GM23338 (cell line): ENCODE data around the gene KIF2A. TPM values are rescaled to one million over a fixed set of nuclear protein-coding genes. Genes with fewer than 3 reads are reported as not detected.

Experiments used
- ATAC-seq: fragments of 200-7000 bp; cut with Tn5 transposase; 3 replicates; pipeline ENCODE4 v1.9.1; 2020
- DNase-seq: peaks from one replicate; pipeline ENCODE4 v3.0.0-alpha.2; 2015; ENCODE audit warnings: low spot score
- H2AFZ ChIP-seq: fragments of 200-600 bp; sonication (generic); 2 replicates; pipeline ENCODE4 v1.8.0; 2016; ENCODE audit warnings: antibody characterized with exemption, mild to moderate bottlenecking, moderate library complexity
- H3F3A ChIP-seq: fragments of 200-600 bp; sonication (generic); replicated peaks from 2 replicates; pipeline ENCODE4 v1.8.0; 2017; ENCODE audit warnings: antibody characterized with exemption, mixed run types, low read depth
- H3K27ac ChIP-seq: fragments of 200-600 bp; sonication (generic); 2 replicates; pipeline ENCODE4 v1.6.1; 2016; ENCODE audit warnings: low read depth
- H3K27me3 ChIP-seq: fragments of 200-600 bp; sonication (generic); 2 replicates; pipeline ENCODE4 v1.8.0; 2016; ENCODE audit warnings: mild to moderate bottlenecking, mixed run types, moderate library complexity; ENCODE audit not compliant: insufficient read depth
- H3K36me3 ChIP-seq: fragments of 200-600 bp; sonication (generic); 2 replicates; pipeline ENCODE4 v1.8.0; 2016; ENCODE audit warnings: mild to moderate bottlenecking; ENCODE audit not compliant: insufficient read depth
- H3K4me1 ChIP-seq: fragments of 200-600 bp; sonication (generic); 2 replicates; pipeline ENCODE4 v1.8.0; 2016; ENCODE audit warnings: mild to moderate bottlenecking, moderate library complexity; ENCODE audit not compliant: insufficient read depth
- H3K4me2 ChIP-seq: fragments of 200-600 bp; sonication (generic); 2 replicates; pipeline ENCODE4 v1.7.1; 2017; ENCODE audit warnings: mixed run types
- H3K4me3 ChIP-seq: fragments of 200-600 bp; sonication (generic); 2 replicates; pipeline ENCODE4 v1.6.1; 2016; ENCODE audit warnings: mixed run types
- H3K79me2 ChIP-seq: fragments of 200-600 bp; sonication (generic); replicated peaks from 2 replicates; pipeline ENCODE4 v1.8.0; 2017; ENCODE audit warnings: mild to moderate bottlenecking; ENCODE audit not compliant: insufficient read depth
- H3K9me2 ChIP-seq: fragments of 200-600 bp; sonication (generic); 2 replicates; pipeline ENCODE4 v1.8.0; 2017; ENCODE audit not compliant: insufficient read depth
- H4K20me1 ChIP-seq: fragments of 200-600 bp; sonication (generic); replicated peaks from 2 replicates; pipeline ENCODE4 v1.8.0; 2017; ENCODE audit warnings: mild to moderate bottlenecking; ENCODE audit not compliant: insufficient read depth
- H3K27ac Mint-ChIP-seq: 2 replicates; pipeline ENCODE4 v1.8.0; 2020; ENCODE audit warnings: inconsistent platforms, mild to moderate bottlenecking, moderate library complexity, mixed read lengths
- H3K27me3 Mint-ChIP-seq: 3 replicates; pipeline ENCODE4 v1.8.0; 2022; ENCODE audit warnings: low read depth, mild to moderate bottlenecking, moderate library complexity, mixed read lengths, inconsistent platforms; ENCODE audit not compliant: insufficient read depth, poor library complexity
- H3K36me3 Mint-ChIP-seq: 3 replicates; pipeline ENCODE4 v1.8.0; 2021; ENCODE audit warnings: low read depth, mild to moderate bottlenecking, inconsistent platforms, moderate library complexity, mixed read lengths
- H3K4me1 Mint-ChIP-seq: 3 replicates; pipeline ENCODE4 v1.8.0; 2020; ENCODE audit warnings: mild to moderate bottlenecking, inconsistent platforms, mixed read lengths
- H3K4me3 Mint-ChIP-seq: 3 replicates; pipeline ENCODE4 v1.8.0; 2021; ENCODE audit warnings: moderate library complexity, mild to moderate bottlenecking, inconsistent platforms, mixed read lengths
- H3K9me3 Mint-ChIP-seq: 3 replicates; pipeline ENCODE4 v1.8.0; 2020; ENCODE audit warnings: moderate library complexity, mild to moderate bottlenecking, inconsistent platforms, mixed read lengths
- EZH2 ChIP-seq: fragments of 200-600 bp; sonication (generic); IDR thresholded peaks from one replicate; pipeline ENCODE4 v1.8.0; 2017; ENCODE audit warnings: antibody characterized with exemption, mild to moderate bottlenecking, low read depth; ENCODE audit not compliant: unreplicated experiment
- EZH2phosphoT487 ChIP-seq: fragments of 200-600 bp; sonication (generic); IDR thresholded peaks from one replicate; pipeline ENCODE4 v1.8.1; 2018; ENCODE audit warnings: antibody characterized with exemption; ENCODE audit not compliant: unreplicated experiment
- JUNB ChIP-seq: IDR thresholded peaks from one replicate; pipeline ENCODE4 v1.6.1; 2016; ENCODE audit warnings: antibody characterized with exemption; ENCODE audit not compliant: unreplicated experiment
- POLR2AphosphoS5 ChIP-seq: IDR thresholded peaks from 2 replicates; pipeline ENCODE4 v1.6.1; 2016; ENCODE audit warnings: antibody characterized with exemption, low read depth
- STAT1 ChIP-seq: IDR thresholded peaks from one replicate; pipeline ENCODE4 v1.6.1; 2016; ENCODE audit warnings: antibody characterized with exemption; ENCODE audit not compliant: unreplicated experiment
- ZNF114 ChIP-seq: fragments of 250-450 bp; sonication (Bioruptor Pico); IDR thresholded peaks from 2 replicates; pipeline ENCODE4 v1.5.0; 2020; ENCODE audit warnings: mild to moderate bottlenecking, moderate library complexity
- polyA plus RNA-seq: library from polyadenylated mRNA; unstranded; fragments of >200 nt; fragmentation: Nextera tagmentation; extraction: Ambion mirVana; gene quantifications from 2 replicates; pipeline ENCODE4 v1.2.1, GENCODE V29; 2016
- total RNA-seq: library from RNA; depleted of rRNA; stranded (reverse); fragments of >200 nt; shearing (Covaris generic); gene quantifications from 2 replicates; pipeline ENCODE4 v1.2.3, GENCODE V29; 2014
- TF ChIP-seq, protein P1 (sequence below), 2 experiments: fragments of 200-600 bp in 1 of 2; sonication (generic) in 1 of 2; conservative IDR thresholded peaks; 2 replicates each; pipeline versions ENCODE4 v1.5.1 to v1.6.1; 2016 to 2017; ENCODE audit warnings: antibody characterized with exemption in 2 of 2, low read depth in 2 of 2, mild to moderate bottlenecking in 2 of 2, moderate library complexity in 1 of 2
- TF ChIP-seq, protein P2 (sequence below): fragments of 250-450 bp; sonication (Bioruptor Pico); IDR thresholded peaks from 2 replicates; pipeline ENCODE4 v1.5.0; 2020; ENCODE audit warnings: mild to moderate bottlenecking, moderate library complexity
- TF ChIP-seq, protein P3 (sequence below): IDR thresholded peaks from one replicate; pipeline ENCODE4 v1.6.1; 2018; ENCODE audit warnings: antibody characterized with exemption; ENCODE audit not compliant: unreplicated experiment
- TF ChIP-seq, protein P4 (sequence below): IDR thresholded peaks from 2 replicates; pipeline ENCODE4 v1.6.1; 2016; ENCODE audit warnings: antibody characterized with exemption

KIF2A gene
- total and polyA plus RNA-seq, 2 experiments from 2014 or later, result 120 to 122 TPM

DNA sequence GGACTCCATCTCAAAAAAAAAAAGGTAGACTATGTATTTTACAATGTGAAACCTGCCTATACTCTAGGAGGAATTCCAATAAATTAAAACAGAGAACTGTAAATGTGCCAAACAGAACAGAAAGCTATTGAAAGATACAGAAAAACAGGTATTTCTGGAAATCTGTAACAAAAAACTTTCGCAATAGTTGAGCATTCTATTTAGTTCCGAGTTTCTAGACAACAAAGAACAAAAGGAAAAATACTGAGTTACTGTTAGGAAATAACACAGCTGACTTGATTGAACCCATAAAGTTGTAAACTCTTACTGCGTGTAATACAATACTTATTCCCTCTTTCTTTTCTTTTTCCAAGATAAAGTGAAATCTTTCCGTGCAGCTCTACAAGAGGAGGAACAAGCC, 79.1 kb downstream of the KIF2A start (continued):
- TF ChIP-seq, protein P1, sequence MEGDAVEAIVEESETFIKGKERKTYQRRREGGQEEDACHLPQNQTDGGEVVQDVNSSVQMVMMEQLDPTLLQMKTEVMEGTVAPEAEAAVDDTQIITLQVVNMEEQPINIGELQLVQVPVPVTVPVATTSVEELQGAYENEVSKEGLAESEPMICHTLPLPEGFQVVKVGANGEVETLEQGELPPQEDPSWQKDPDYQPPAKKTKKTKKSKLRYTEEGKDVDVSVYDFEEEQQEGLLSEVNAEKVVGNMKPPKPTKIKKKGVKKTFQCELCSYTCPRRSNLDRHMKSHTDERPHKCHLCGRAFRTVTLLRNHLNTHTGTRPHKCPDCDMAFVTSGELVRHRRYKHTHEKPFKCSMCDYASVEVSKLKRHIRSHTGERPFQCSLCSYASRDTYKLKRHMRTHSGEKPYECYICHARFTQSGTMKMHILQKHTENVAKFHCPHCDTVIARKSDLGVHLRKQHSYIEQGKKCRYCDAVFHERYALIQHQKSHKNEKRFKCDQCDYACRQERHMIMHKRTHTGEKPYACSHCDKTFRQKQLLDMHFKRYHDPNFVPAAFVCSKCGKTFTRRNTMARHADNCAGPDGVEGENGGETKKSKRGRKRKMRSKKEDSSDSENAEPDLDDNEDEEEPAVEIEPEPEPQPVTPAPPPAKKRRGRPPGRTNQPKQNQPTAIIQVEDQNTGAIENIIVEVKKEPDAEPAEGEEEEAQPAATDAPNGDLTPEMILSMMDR (conservative IDR thresholded peaks at IDR 0.05; ENCODE audit: low read depth in 2 of 2), result no peak
- no peak for TF ChIP-seq POLR2AphosphoS5

- no peaks in the 10 kb centered on the region for H3K27me3 Mint-ChIP-seq
- Histone ChIP-seq H3F3A (no peaks in the 10 kb centered on the region; the same call in 1 of the 2 replicates), H3K9me2 (no peaks in the 10 kb centered on the region), H3K36me3 (peaks cover 43% of the 10 kb centered on the region), H3K4me2 (no peak overlapping the region), H3K27me3 (no peaks in the 10 kb centered on the region), H3K4me3 (no peak overlapping the region), H3K27ac (no peak overlapping the region), H2AFZ (no peak overlapping the region), H3K79me2 (no peaks in the 10 kb centered on the region), H4K20me1 (no peaks in the 10 kb centered on the region), H3K4me1 (no peaks in the 10 kb centered on the region)
- H3K36me3 Mint-ChIP-seq, result peaks cover 61% of the 10 kb centered on the region
- no peak overlapping the region for H3K27ac Mint-ChIP-seq
- no peaks in the 10 kb centered on the region for H3K4me1 Mint-ChIP-seq
- no peak overlapping the region for H3K4me3 Mint-ChIP-seq
- H3K9me3 Mint-ChIP-seq, result no peaks in the 10 kb centered on the region
- no peak for ATAC-seq
- no peak for DNase-seq
- TF ChIP-seq EZH2phosphoT487, result no peak
- TF ChIP-seq, protein P2, sequence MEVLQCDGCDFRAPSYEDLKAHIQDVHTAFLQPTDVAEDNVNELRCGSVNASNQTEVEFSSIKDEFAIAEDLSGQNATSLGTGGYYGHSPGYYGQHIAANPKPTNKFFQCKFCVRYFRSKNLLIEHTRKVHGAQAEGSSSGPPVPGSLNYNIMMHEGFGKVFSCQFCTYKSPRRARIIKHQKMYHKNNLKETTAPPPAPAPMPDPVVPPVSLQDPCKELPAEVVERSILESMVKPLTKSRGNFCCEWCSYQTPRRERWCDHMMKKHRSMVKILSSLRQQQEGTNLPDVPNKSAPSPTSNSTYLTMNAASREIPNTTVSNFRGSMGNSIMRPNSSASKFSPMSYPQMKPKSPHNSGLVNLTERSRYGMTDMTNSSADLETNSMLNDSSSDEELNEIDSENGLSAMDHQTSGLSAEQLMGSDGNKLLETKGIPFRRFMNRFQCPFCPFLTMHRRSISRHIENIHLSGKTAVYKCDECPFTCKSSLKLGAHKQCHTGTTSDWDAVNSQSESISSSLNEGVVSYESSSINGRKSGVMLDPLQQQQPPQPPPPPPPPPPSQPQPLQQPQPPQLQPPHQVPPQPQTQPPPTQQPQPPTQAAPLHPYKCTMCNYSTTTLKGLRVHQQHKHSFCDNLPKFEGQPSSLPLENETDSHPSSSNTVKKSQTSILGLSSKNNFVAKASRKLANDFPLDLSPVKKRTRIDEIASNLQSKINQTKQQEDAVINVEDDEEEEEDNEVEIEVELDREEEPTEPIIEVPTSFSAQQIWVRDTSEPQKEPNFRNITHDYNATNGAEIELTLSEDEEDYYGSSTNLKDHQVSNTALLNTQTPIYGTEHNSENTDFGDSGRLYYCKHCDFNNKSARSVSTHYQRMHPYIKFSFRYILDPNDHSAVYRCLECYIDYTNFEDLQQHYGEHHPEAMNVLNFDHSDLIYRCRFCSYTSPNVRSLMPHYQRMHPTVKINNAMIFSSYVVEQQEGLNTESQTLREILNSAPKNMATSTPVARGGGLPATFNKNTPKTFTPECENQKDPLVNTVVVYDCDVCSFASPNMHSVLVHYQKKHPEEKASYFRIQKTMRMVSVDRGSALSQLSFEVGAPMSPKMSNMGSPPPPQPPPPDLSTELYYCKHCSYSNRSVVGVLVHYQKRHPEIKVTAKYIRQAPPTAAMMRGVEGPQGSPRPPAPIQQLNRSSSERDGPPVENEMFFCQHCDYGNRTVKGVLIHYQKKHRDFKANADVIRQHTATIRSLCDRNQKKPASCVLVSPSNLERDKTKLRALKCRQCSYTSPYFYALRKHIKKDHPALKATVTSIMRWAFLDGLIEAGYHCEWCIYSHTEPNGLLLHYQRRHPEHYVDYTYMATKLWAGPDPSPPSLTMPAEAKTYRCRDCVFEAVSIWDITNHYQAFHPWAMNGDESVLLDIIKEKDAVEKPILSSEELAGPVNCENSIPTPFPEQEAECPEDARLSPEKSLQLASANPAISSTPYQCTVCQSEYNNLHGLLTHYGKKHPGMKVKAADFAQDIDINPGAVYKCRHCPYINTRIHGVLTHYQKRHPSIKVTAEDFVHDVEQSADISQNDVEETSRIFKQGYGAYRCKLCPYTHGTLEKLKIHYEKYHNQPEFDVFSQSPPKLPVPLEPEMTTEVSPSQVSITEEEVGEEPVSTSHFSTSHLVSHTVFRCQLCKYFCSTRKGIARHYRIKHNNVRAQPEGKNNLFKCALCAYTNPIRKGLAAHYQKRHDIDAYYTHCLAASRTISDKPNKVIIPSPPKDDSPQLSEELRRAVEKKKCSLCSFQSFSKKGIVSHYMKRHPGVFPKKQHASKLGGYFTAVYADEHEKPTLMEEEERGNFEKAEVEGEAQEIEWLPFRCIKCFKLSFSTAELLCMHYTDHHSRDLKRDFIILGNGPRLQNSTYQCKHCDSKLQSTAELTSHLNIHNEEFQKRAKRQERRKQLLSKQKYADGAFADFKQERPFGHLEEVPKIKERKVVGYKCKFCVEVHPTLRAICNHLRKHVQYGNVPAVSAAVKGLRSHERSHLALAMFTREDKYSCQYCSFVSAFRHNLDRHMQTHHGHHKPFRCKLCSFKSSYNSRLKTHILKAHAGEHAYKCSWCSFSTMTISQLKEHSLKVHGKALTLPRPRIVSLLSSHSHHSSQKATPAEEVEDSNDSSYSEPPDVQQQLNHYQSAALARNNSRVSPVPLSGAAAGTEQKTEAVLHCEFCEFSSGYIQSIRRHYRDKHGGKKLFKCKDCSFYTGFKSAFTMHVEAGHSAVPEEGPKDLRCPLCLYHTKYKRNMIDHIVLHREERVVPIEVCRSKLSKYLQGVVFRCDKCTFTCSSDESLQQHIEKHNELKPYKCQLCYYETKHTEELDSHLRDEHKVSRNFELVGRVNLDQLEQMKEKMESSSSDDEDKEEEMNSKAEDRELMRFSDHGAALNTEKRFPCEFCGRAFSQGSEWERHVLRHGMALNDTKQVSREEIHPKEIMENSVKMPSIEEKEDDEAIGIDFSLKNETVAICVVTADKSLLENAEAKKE (CRISPR knock-in tag), result no peak
- no peak for TF ChIP-seq JUNB
- no peak for TF ChIP-seq STAT1
- no peak for TF ChIP-seq EZH2
- TF ChIP-seq, protein P3, sequence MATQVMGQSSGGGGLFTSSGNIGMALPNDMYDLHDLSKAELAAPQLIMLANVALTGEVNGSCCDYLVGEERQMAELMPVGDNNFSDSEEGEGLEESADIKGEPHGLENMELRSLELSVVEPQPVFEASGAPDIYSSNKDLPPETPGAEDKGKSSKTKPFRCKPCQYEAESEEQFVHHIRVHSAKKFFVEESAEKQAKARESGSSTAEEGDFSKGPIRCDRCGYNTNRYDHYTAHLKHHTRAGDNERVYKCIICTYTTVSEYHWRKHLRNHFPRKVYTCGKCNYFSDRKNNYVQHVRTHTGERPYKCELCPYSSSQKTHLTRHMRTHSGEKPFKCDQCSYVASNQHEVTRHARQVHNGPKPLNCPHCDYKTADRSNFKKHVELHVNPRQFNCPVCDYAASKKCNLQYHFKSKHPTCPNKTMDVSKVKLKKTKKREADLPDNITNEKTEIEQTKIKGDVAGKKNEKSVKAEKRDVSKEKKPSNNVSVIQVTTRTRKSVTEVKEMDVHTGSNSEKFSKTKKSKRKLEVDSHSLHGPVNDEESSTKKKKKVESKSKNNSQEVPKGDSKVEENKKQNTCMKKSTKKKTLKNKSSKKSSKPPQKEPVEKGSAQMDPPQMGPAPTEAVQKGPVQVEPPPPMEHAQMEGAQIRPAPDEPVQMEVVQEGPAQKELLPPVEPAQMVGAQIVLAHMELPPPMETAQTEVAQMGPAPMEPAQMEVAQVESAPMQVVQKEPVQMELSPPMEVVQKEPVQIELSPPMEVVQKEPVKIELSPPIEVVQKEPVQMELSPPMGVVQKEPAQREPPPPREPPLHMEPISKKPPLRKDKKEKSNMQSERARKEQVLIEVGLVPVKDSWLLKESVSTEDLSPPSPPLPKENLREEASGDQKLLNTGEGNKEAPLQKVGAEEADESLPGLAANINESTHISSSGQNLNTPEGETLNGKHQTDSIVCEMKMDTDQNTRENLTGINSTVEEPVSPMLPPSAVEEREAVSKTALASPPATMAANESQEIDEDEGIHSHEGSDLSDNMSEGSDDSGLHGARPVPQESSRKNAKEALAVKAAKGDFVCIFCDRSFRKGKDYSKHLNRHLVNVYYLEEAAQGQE, result no peak
- no peak for TF ChIP-seq ZNF114
- TF ChIP-seq, protein P1 (conservative IDR thresholded peaks at IDR 0.05; ENCODE audit: low read depth in 2 of 2), result no peak
- TF ChIP-seq, protein P4, sequence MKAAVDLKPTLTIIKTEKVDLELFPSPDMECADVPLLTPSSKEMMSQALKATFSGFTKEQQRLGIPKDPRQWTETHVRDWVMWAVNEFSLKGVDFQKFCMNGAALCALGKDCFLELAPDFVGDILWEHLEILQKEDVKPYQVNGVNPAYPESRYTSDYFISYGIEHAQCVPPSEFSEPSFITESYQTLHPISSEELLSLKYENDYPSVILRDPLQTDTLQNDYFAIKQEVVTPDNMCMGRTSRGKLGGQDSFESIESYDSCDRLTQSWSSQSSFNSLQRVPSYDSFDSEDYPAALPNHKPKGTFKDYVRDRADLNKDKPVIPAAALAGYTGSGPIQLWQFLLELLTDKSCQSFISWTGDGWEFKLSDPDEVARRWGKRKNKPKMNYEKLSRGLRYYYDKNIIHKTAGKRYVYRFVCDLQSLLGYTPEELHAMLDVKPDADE, result no peak
Measured at GRCh38 chr5:62385816-62386400, 79.9 kb downstream of the KIF2A start.
